ENCODE results near the gene SEPTIN8.

The SEPTIN8 gene

GRCh38 chr5:132788990-132789886, 12.2 kb upstream of the SEPTIN8 start:
- no peak overlapping the region for H2AFZ ChIP-seq (ENCODE audit: low read depth, low read length)
- no peaks in the 10 kb centered on the region for H3K79me1 ChIP-seq (replicated peaks; ENCODE audit: low read length, poor library complexity, severe bottlenecking)
- H3K4me2 ChIP-seq (ENCODE audit: low read length, poor library complexity, severe bottlenecking) = no peak overlapping the region
- no peak overlapping the region for H2BK5ac ChIP-seq (ENCODE audit: low read depth, low read length, poor library complexity, severe bottlenecking)
- no peak overlapping the region for H4K91ac ChIP-seq (ENCODE audit: low read length)
- H3K4ac ChIP-seq (ENCODE audit: low read depth in 1 of 2, low read length in 2 of 2) = no peak overlapping the region
- no peak for DNase-seq
- H3K9ac ChIP-seq (ENCODE audit: low read length) = no peak overlapping the region
- no peak overlapping the region for H2AK5ac ChIP-seq (ENCODE audit: low read length, severe bottlenecking)
- 79% methylated on average over 8 of the region's 8 CpGs for WGBS
- H3K18ac ChIP-seq (ENCODE audit: low read depth in 1 of 2, low read length in 2 of 2) = no peak overlapping the region
- H2BK120ac ChIP-seq (ENCODE audit: low read depth, low read length) = no peak overlapping the region
- peaks cover 12 to 36% of the 10 kb centered on the region in 2 experiments for H3K27me3 ChIP-seq (ENCODE audit: control insufficient read depth in 1 of 2, insufficient read depth in 1 of 2, low read length in 2 of 2)
- H3K4me3 ChIP-seq (ENCODE audit: insufficient read depth in 1 of 2, low read depth in 1 of 2, low read length in 2 of 2) = no peak overlapping the region
- no peak overlapping the region for H3K27ac ChIP-seq (ENCODE audit: low read length, poor library complexity, severe bottlenecking)
- H2BK15ac ChIP-seq (ENCODE audit: low read depth, poor library complexity, severe bottlenecking) = no peak overlapping the region
- H3K9me3 ChIP-seq (ENCODE audit: control insufficient read depth, low read length) = no peaks in the 10 kb centered on the region
- H3K36me3 ChIP-seq (ENCODE audit: control insufficient read depth in 1 of 2, insufficient read depth in 2 of 2, low read depth in 1 of 2, low read length in 2 of 2) = no peaks in the 10 kb centered on the region
- H4K8ac ChIP-seq (ENCODE audit: low read length) = no peak overlapping the region
- no peaks in the 10 kb centered on the region for H3K4me1 ChIP-seq (ENCODE audit: control insufficient read depth, insufficient read depth, low read depth, low read length)
- H3K14ac ChIP-seq (ENCODE audit: low read length in 2 of 2) = no peak overlapping the region
- H2BK12ac ChIP-seq (ENCODE audit: low read length in 2 of 2) = no peak overlapping the region
- H3K23ac ChIP-seq (ENCODE audit: low read length in 2 of 2) = no peak overlapping the region

DNA sequence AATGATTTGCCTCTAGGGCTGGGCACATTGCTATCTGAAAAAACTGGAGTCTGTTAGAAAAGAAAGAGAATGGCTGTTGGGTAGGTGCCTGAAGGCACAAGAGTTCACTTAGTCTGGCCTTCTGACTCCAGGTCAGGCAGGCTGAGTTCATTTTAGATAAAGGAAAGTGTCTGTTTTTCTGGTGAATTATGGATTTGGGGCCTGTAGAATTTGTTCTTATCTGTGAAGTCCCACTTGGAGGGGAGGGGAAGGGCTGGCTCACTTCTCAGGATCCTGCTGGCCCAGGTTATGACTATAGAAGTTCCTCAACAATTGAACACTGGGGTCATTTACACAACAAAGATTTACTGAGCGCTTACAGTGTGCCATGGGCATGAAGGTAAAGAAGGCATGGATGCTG, 11.5 kb upstream of the SEPTIN8 start:
- peaks cover 12 to 36% of the 10 kb centered on the region in 2 experiments for H3K27me3 ChIP-seq (ENCODE audit: control insufficient read depth in 1 of 2, insufficient read depth in 1 of 2, low read length in 2 of 2)
- H3K4ac ChIP-seq (ENCODE audit: low read depth in 1 of 2, low read length in 2 of 2) = no peak overlapping the region
- no peaks in the 10 kb centered on the region for H3K9me3 ChIP-seq (ENCODE audit: control insufficient read depth, low read length)
- H2AFZ ChIP-seq (ENCODE audit: low read depth, low read length) = no peak overlapping the region
- no peak overlapping the region for H2BK15ac ChIP-seq (ENCODE audit: low read depth, poor library complexity, severe bottlenecking)
- WGBS = 100% methylated on average over 1 of the region's 1 CpG
- H2BK120ac ChIP-seq (ENCODE audit: low read depth, low read length) = no peak overlapping the region
- no peak overlapping the region for H4K91ac ChIP-seq (ENCODE audit: low read length)
- H3K79me1 ChIP-seq (replicated peaks; ENCODE audit: low read length, poor library complexity, severe bottlenecking) = no peaks in the 10 kb centered on the region
- H3K23ac ChIP-seq (ENCODE audit: low read length in 2 of 2) = no peak overlapping the region
- H3K36me3 ChIP-seq (ENCODE audit: control insufficient read depth in 1 of 2, insufficient read depth in 2 of 2, low read depth in 1 of 2, low read length in 2 of 2) = no peaks in the 10 kb centered on the region
- no peak for DNase-seq
- no peak overlapping the region for H3K18ac ChIP-seq (ENCODE audit: low read depth in 1 of 2, low read length in 2 of 2)
- no peak overlapping the region for H3K4me2 ChIP-seq (ENCODE audit: low read length, poor library complexity, severe bottlenecking)
- no peak overlapping the region for H2BK5ac ChIP-seq (ENCODE audit: low read depth, low read length, poor library complexity, severe bottlenecking)
- H3K4me1 ChIP-seq (ENCODE audit: control insufficient read depth, insufficient read depth, low read depth, low read length) = no peaks in the 10 kb centered on the region
- no peak overlapping the region for H3K9ac ChIP-seq (ENCODE audit: low read length)
- H4K8ac ChIP-seq (ENCODE audit: low read length) = no peak overlapping the region
- H3K14ac ChIP-seq (ENCODE audit: low read length in 2 of 2) = no peak overlapping the region
- no peak overlapping the region for H2BK12ac ChIP-seq (ENCODE audit: low read length in 2 of 2)
- H3K27ac ChIP-seq (ENCODE audit: low read length, poor library complexity, severe bottlenecking) = no peak overlapping the region
- H2AK5ac ChIP-seq (ENCODE audit: low read length, severe bottlenecking) = no peak overlapping the region
- H3K4me3 ChIP-seq (ENCODE audit: insufficient read depth in 1 of 2, low read depth in 1 of 2, low read length in 2 of 2) = no peak overlapping the region

DNA sequence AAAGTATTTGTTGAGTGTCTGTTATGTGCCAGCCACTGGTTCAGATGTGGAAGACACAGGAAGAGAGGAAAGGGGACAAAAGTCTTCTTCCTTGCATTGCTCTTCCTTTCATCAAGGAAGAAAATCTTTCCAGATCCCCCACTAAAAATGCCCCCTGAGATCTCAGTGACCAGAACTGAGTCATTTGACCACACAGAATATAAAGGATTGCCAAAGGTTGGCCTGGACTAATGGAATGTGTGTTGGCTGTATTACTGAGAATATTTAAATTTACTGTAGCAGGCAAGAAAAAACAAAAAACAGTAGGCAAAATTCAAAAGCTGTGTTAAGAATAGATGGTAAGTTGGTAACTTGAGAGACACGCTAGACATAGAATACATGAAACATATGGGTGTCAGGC, 10.0 kb upstream of the SEPTIN8 start:
- no peak for DNase-seq
- Histone ChIP-seq H3K36me3 (ENCODE audit: control insufficient read depth in 1 of 2, insufficient read depth in 2 of 2, low read depth in 1 of 2, low read length in 2 of 2) (no peaks in the 10 kb centered on the region), H2BK120ac (ENCODE audit: low read depth, low read length) (no peak overlapping the region), H3K27ac (ENCODE audit: low read length, poor library complexity, severe bottlenecking) (no peak overlapping the region), H2BK15ac (ENCODE audit: low read depth, poor library complexity, severe bottlenecking) (no peak overlapping the region), H3K23ac (ENCODE audit: low read length in 2 of 2) (no peak overlapping the region), H3K14ac (ENCODE audit: low read length in 2 of 2) (no peak overlapping the region), H3K4me2 (ENCODE audit: low read length, poor library complexity, severe bottlenecking) (no peak overlapping the region), H2BK5ac (ENCODE audit: low read depth, low read length, poor library complexity, severe bottlenecking) (no peak overlapping the region), H2BK12ac (ENCODE audit: low read length in 2 of 2) (no peak overlapping the region), H3K4me3 (ENCODE audit: insufficient read depth in 1 of 2, low read depth in 1 of 2, low read length in 2 of 2) (no peak overlapping the region), H3K4me1 (ENCODE audit: control insufficient read depth, insufficient read depth, low read depth, low read length) (peaks cover 3% of the 10 kb centered on the region), H2AFZ (ENCODE audit: low read depth, low read length) (no peak overlapping the region), H3K4ac (ENCODE audit: low read depth in 1 of 2, low read length in 2 of 2) (no peak overlapping the region), H4K91ac (ENCODE audit: low read length) (no peak overlapping the region), H3K18ac (ENCODE audit: low read depth in 1 of 2, low read length in 2 of 2) (no peak overlapping the region), H2AK5ac (ENCODE audit: low read length, severe bottlenecking) (no peak overlapping the region), H3K9me3 (ENCODE audit: control insufficient read depth, low read length) (no peaks in the 10 kb centered on the region), H3K27me3 (ENCODE audit: control insufficient read depth in 1 of 2, insufficient read depth in 1 of 2, low read length in 2 of 2) (peaks cover 4 to 27% of the 10 kb centered on the region in 2 experiments), H4K8ac (ENCODE audit: low read length) (no peak overlapping the region), H3K9ac (ENCODE audit: low read length) (no peak overlapping the region), H3K79me1 (replicated peaks; ENCODE audit: low read length, poor library complexity, severe bottlenecking) (no peaks in the 10 kb centered on the region)
- WGBS = 92% methylated on average over 1 of the region's 1 CpG

DNA sequence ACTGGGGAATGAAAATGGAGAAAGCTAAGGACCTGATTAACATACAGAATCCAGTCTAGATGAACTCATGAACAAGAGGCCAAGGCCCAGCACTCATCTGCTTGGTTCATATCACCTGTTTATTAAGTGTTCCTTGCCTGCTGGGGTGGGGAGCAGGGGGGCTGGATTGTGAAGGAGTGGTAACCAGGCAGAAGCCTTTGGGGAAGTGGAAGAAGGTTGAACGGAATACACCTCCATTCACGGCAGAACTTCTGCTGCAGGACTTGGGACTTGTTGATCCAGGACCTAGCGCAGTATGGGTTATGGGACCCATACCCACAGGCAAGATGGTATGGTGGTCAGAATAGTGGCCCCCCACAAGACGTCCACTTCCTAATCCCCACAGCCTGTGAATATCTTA, 8.8 kb upstream of the SEPTIN8 start:
- DNase-seq = no peak
- no peak overlapping the region for H2AFZ ChIP-seq (ENCODE audit: low read depth, low read length)
- H3K27ac ChIP-seq (ENCODE audit: low read length, poor library complexity, severe bottlenecking) = no peak overlapping the region
- no peak overlapping the region for H2BK5ac ChIP-seq (ENCODE audit: low read depth, low read length, poor library complexity, severe bottlenecking)
- H3K4me3 ChIP-seq (ENCODE audit: insufficient read depth in 1 of 2, low read depth in 1 of 2, low read length in 2 of 2) = no peak overlapping the region
- no peaks in the 10 kb centered on the region for H3K79me1 ChIP-seq (replicated peaks; ENCODE audit: low read length, poor library complexity, severe bottlenecking)
- H4K91ac ChIP-seq (ENCODE audit: low read length) = no peak overlapping the region
- no peak overlapping the region for H2BK12ac ChIP-seq (ENCODE audit: low read length in 2 of 2)
- H2BK120ac ChIP-seq (ENCODE audit: low read depth, low read length) = no peak overlapping the region
- H3K4ac ChIP-seq (ENCODE audit: low read depth in 1 of 2, low read length in 2 of 2) = no peak overlapping the region
- no peak overlapping the region for H2AK5ac ChIP-seq (ENCODE audit: low read length, severe bottlenecking)
- H3K36me3 ChIP-seq (ENCODE audit: control insufficient read depth in 1 of 2, insufficient read depth in 2 of 2, low read depth in 1 of 2, low read length in 2 of 2) = no peaks in the 10 kb centered on the region
- H3K4me1 ChIP-seq (ENCODE audit: control insufficient read depth, insufficient read depth, low read depth, low read length) = peaks cover 6% of the 10 kb centered on the region
- no peak overlapping the region for H3K4me2 ChIP-seq (ENCODE audit: low read length, poor library complexity, severe bottlenecking)
- no peak overlapping the region for H4K8ac ChIP-seq (ENCODE audit: low read length)
- no peak overlapping the region for H3K18ac ChIP-seq (ENCODE audit: low read depth in 1 of 2, low read length in 2 of 2)
- no peak overlapping the region for H2BK15ac ChIP-seq (ENCODE audit: low read depth, poor library complexity, severe bottlenecking)
- no peak overlapping the region for H3K23ac ChIP-seq (ENCODE audit: low read length in 2 of 2)
- WGBS = 90% methylated on average over 2 of the region's 4 CpGs
- H3K9ac ChIP-seq (ENCODE audit: low read length) = no peak overlapping the region
- no peaks in the 10 kb centered on the region for H3K9me3 ChIP-seq (ENCODE audit: control insufficient read depth, low read length)
- H3K14ac ChIP-seq (ENCODE audit: low read length in 2 of 2) = no peak overlapping the region
- H3K27me3 ChIP-seq (ENCODE audit: control insufficient read depth in 1 of 2, insufficient read depth in 1 of 2, low read length in 2 of 2) = peaks cover 0 to 22% of the 10 kb centered on the region in 2 experiments

All from mesenchymal stem cell (in vitro differentiated cells and primary cell).